ENCODE measurements around the gene ACTL7B.

Gene ACTL7B

DNA sequence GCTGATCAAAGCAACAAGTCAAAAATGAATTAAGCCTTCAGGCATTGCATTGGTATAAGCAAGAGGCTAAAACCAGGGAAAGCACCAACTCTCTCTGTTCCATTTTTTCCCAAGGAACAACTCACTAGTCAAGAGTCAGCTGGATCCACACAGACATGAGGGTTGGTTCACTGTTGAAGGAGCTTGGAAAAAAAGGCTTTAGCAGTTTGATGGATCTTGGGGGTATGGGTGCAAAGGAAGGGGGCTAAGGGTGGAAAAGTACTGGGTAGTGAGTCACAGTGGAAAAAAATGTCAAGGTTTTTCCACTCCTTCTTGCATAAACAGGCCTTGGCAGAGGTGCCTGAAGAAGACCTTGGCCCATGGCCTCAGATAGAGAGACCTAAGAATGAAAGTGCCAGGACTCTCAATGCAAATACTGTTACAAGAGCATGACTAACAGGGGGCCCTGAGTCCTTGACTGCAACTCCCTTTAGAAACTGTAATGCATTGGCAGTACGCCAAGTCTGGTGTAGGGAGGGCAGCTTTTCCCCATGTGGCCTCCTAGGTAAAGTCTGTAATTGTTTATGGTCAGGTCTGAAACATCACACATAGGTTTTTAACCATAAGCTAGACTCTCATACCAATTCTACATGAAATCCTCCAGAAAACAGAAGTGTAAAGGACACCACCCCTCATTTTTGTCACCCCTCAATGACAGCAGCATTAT is 30.0 kb upstream of the ACTL7B start:
- H3K27me3 ChIP-seq (ENCODE audit: control insufficient read depth in 1 of 2, insufficient read depth in 2 of 2, low read length in 2 of 2) = no peaks in the 10 kb centered on the region
- H3K36me3 ChIP-seq (ENCODE audit: insufficient read depth, low read length) = peaks cover 58% of the 10 kb centered on the region
- no peaks in the 10 kb centered on the region for H3K9me3 ChIP-seq (ENCODE audit: low read length)
- H3K4me3 ChIP-seq (ENCODE audit: low read depth in 1 of 2, low read length in 2 of 2) = no peak overlapping the region
- H3K4me1 ChIP-seq (ENCODE audit: insufficient read depth, low read length) = no peaks in the 10 kb centered on the region
- H3K27ac ChIP-seq (ENCODE audit: low read depth, low read length) = no peak overlapping the region
- no peak overlapping the region for H3K9ac ChIP-seq (ENCODE audit: low read length)

GRCh38 chr9:108884701-108885100 is 28.9 kb upstream of the ACTL7B start:
- H3K9ac ChIP-seq (ENCODE audit: low read length) = no peak overlapping the region
- H3K27me3 ChIP-seq (ENCODE audit: control insufficient read depth in 1 of 2, insufficient read depth in 2 of 2, low read length in 2 of 2) = no peaks in the 10 kb centered on the region
- H3K36me3 ChIP-seq (ENCODE audit: insufficient read depth, low read length) = peaks cover 58% of the 10 kb centered on the region
- no peaks in the 10 kb centered on the region for H3K9me3 ChIP-seq (ENCODE audit: low read length)
- H3K4me1 ChIP-seq (ENCODE audit: insufficient read depth, low read length) = no peaks in the 10 kb centered on the region
- no peak overlapping the region for H3K27ac ChIP-seq (ENCODE audit: low read depth, low read length)
- no peak overlapping the region for H3K4me3 ChIP-seq (ENCODE audit: low read depth in 1 of 2, low read length in 2 of 2)

DNA sequence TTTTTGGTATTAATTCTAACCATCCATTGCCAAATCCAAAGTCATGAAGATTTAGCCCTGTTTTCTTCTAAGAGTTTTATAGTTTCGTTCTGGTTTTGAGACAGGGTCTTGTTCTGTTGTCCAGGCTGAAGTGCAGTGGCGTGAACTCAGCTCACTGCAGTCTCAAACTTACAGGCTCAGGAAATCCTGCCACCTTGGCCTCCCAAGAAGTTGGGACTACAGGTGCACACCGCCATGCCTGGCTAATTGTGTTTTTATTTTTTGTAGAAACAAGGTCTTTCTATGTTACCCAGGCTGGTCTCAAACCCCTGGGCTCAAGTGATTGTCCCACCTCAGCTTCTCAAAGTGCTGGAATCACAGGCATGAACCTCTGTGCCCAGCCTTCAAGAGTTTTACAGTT is 27.3 kb upstream of the ACTL7B start:
- Histone ChIP-seq H3K36me3 (ENCODE audit: insufficient read depth, low read length) (peaks cover 61% of the 10 kb centered on the region), H3K9me3 (ENCODE audit: low read length) (no peaks in the 10 kb centered on the region), H3K4me1 (ENCODE audit: insufficient read depth, low read length) (no peaks in the 10 kb centered on the region), H3K27ac (ENCODE audit: low read depth, low read length) (no peak overlapping the region), H3K27me3 (ENCODE audit: control insufficient read depth in 1 of 2, insufficient read depth in 2 of 2, low read length in 2 of 2) (no peaks in the 10 kb centered on the region), H3K4me3 (ENCODE audit: low read depth in 1 of 2, low read length in 2 of 2) (no peak overlapping the region), H3K9ac (ENCODE audit: low read length) (no peak overlapping the region)

GRCh38 chr9:108882052-108882888 is 26.5 kb upstream of the ACTL7B start:
- no peaks in the 10 kb centered on the region for H3K9me3 ChIP-seq (ENCODE audit: low read length)
- no peak overlapping the region for H3K9ac ChIP-seq (ENCODE audit: low read length)
- no peak overlapping the region for H3K27ac ChIP-seq (ENCODE audit: low read depth, low read length)
- peaks cover 62% of the 10 kb centered on the region for H3K36me3 ChIP-seq (ENCODE audit: insufficient read depth, low read length)
- no peaks in the 10 kb centered on the region for H3K27me3 ChIP-seq (ENCODE audit: control insufficient read depth in 1 of 2, insufficient read depth in 2 of 2, low read length in 2 of 2)
- H3K4me1 ChIP-seq (ENCODE audit: insufficient read depth, low read length) = no peaks in the 10 kb centered on the region
- H3K4me3 ChIP-seq (ENCODE audit: low read depth in 1 of 2, low read length in 2 of 2) = no peak overlapping the region

- Histone ChIP-seq H3K27ac (ENCODE audit: low read depth, low read length) (no peak overlapping the region), H3K27me3 (ENCODE audit: control insufficient read depth in 1 of 2, insufficient read depth in 2 of 2, low read length in 2 of 2) (no peaks in the 10 kb centered on the region), H3K4me1 (ENCODE audit: insufficient read depth, low read length) (no peaks in the 10 kb centered on the region), H3K9ac (ENCODE audit: low read length) (no peak overlapping the region), H3K36me3 (ENCODE audit: insufficient read depth, low read length) (peaks cover 70% of the 10 kb centered on the region), H3K4me3 (ENCODE audit: low read depth in 1 of 2, low read length in 2 of 2) (no peak overlapping the region), H3K9me3 (ENCODE audit: low read length) (no peaks in the 10 kb centered on the region)
Observed at GRCh38 chr9:108880738-108881316, 25.0 kb upstream of the ACTL7B start.

DNA sequence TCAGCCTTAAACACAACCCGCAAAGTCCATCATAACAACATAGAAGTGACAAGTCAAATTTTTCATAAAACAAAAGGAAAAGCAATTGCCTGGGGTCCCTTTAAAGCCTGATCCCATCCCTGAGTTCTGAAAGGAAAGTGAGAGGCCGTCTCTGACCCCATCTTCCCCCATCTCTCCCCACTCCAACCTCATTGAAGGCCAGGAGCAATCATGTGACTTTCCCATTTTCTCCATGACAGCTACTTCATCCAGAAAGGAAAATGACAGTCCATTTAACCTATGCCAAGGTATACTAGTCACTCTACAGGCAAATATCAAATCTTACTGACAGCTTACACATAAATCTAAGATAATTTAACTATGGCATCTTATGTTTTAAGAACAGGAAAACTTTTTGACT is 21.7 kb upstream of the ACTL7B start:
- H3K36me3 ChIP-seq (ENCODE audit: insufficient read depth, low read length) = peaks cover 92% of the 10 kb centered on the region
- H3K4me3 ChIP-seq (ENCODE audit: low read depth in 1 of 2, low read length in 2 of 2) = no peak overlapping the region
- H3K27me3 ChIP-seq (ENCODE audit: control insufficient read depth in 1 of 2, insufficient read depth in 2 of 2, low read length in 2 of 2) = no peaks in the 10 kb centered on the region
- H3K4me1 ChIP-seq (ENCODE audit: insufficient read depth, low read length) = no peaks in the 10 kb centered on the region
- no peaks in the 10 kb centered on the region for H3K9me3 ChIP-seq (ENCODE audit: low read length)
- H3K9ac ChIP-seq (ENCODE audit: low read length) = no peak overlapping the region
- H3K27ac ChIP-seq (ENCODE audit: low read depth, low read length) = no peak overlapping the region

DNA sequence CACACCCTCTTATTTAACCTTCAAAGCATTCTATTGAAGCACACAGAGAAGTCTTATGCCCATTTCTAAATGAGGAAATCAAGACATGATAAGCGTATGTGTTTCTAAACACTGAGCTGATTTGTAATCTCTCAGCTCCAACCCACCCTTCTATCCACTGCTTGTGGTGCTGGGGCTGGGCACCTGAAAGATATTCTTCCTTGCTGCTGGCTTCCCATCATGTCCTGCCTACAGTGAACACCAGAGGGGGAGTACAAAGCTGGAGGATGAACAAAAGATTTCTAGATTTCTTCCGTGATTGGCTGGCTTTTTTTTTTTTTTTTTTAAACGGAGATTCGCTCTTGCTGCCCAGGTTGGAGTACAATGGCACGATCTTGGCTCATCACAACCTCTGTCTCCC is 20.6 kb upstream of the ACTL7B start:
- Histone ChIP-seq H3K9me3 (ENCODE audit: low read length) (no peaks in the 10 kb centered on the region), H3K27me3 (ENCODE audit: control insufficient read depth in 1 of 2, insufficient read depth in 2 of 2, low read length in 2 of 2) (no peaks in the 10 kb centered on the region), H3K36me3 (ENCODE audit: insufficient read depth, low read length) (peaks cover 82% of the 10 kb centered on the region), H3K27ac (ENCODE audit: low read depth, low read length) (no peak overlapping the region), H3K4me1 (ENCODE audit: insufficient read depth, low read length) (no peaks in the 10 kb centered on the region), H3K4me3 (ENCODE audit: low read depth in 1 of 2, low read length in 2 of 2) (no peak overlapping the region), H3K9ac (ENCODE audit: low read length) (no peak overlapping the region)

DNA sequence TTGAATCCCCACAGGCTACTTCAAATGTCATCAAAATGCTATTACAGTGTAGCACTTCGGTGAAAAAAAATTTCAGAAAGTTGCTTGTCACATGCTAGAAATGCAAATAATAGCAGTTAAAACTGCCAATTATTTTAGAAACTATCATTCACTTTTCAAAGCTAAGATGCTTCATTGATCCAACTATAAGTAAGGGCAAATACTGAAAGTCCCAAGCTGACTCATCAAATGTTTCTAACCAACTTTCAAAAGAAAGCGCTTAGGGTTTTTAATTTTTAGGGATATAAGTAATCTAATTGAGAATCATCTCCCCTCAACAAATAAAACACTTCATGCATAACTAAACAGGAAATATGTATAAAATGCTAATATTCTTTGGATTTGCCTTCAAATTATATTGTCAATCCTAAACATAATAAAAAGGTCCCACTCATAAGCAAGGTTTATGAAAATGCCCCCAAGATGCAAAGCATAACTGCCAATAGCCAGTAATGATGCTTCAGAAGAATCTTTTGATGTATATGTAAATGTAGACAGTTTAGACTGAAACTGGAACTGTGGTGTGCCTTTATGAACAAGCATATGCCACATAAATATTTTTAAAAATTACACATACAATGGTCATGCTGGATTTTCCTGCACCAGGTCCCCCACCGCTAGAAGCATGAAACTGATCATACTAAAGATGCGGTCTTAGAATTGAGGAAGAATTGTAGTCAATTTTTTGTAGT is 18.4 kb upstream of the ACTL7B start:
- no peaks in the 10 kb centered on the region for H3K4me1 ChIP-seq (ENCODE audit: insufficient read depth, low read length)
- H3K27me3 ChIP-seq (ENCODE audit: control insufficient read depth in 1 of 2, insufficient read depth in 2 of 2, low read length in 2 of 2) = no peaks in the 10 kb centered on the region
- H3K36me3 ChIP-seq (ENCODE audit: insufficient read depth, low read length) = peaks cover 67% of the 10 kb centered on the region
- H3K27ac ChIP-seq (ENCODE audit: low read depth, low read length) = no peak overlapping the region
- no peaks in the 10 kb centered on the region for H3K9me3 ChIP-seq (ENCODE audit: low read length)
- H3K4me3 ChIP-seq (ENCODE audit: low read depth in 1 of 2, low read length in 2 of 2) = no peak overlapping the region
- no peak overlapping the region for H3K9ac ChIP-seq (ENCODE audit: low read length)

- no peak overlapping the region for H3K4me3 ChIP-seq (ENCODE audit: low read depth in 1 of 2, low read length in 2 of 2)
- no peaks in the 10 kb centered on the region for H3K4me1 ChIP-seq (ENCODE audit: insufficient read depth, low read length)
- H3K27ac ChIP-seq (ENCODE audit: low read depth, low read length) = no peak overlapping the region
- no peaks in the 10 kb centered on the region for H3K9me3 ChIP-seq (ENCODE audit: low read length)
- peaks cover 24% of the 10 kb centered on the region for H3K36me3 ChIP-seq (ENCODE audit: insufficient read depth, low read length)
- H3K27me3 ChIP-seq (ENCODE audit: control insufficient read depth in 1 of 2, insufficient read depth in 2 of 2, low read length in 2 of 2) = no peaks in the 10 kb centered on the region
- no peak overlapping the region for H3K9ac ChIP-seq (ENCODE audit: low read length)
Observed at GRCh38 chr9:108869092-108869725, 13.4 kb upstream of the ACTL7B start.

DNA sequence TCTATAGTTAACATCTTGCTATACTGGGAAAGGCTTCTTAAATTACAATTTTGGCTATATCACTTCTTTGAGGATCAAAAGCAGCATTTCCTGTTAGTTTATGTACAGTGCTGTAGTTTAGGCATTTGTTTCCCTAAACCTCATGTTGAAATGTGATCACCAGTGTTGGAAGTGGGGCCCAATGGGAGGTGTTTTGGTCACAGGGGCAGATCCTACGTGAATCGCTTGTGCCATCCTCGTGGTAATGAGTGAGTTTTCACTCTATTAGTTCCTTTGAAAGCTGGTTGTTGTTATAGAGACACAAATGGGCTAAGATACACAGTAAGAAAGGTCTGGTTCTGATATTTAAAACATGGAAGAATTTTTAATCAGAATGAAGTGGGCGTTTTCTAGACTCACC is 12.0 kb upstream of the ACTL7B start:
- no peaks in the 10 kb centered on the region for H3K9me3 ChIP-seq (ENCODE audit: low read length)
- peaks cover 13% of the 10 kb centered on the region for H3K36me3 ChIP-seq (ENCODE audit: insufficient read depth, low read length)
- no peaks in the 10 kb centered on the region for H3K4me1 ChIP-seq (ENCODE audit: insufficient read depth, low read length)
- H3K27ac ChIP-seq (ENCODE audit: low read depth, low read length) = no peak overlapping the region
- no peak overlapping the region for H3K4me3 ChIP-seq (ENCODE audit: low read depth in 1 of 2, low read length in 2 of 2)
- no peaks in the 10 kb centered on the region for H3K27me3 ChIP-seq (ENCODE audit: control insufficient read depth in 1 of 2, insufficient read depth in 2 of 2, low read length in 2 of 2)
- H3K9ac ChIP-seq (ENCODE audit: low read length) = no peak overlapping the region

- Histone ChIP-seq H3K9me3 (ENCODE audit: low read length) (no peaks in the 10 kb centered on the region), H3K4me1 (ENCODE audit: insufficient read depth, low read length) (no peaks in the 10 kb centered on the region), H3K27ac (ENCODE audit: low read depth, low read length) (no peak overlapping the region), H3K36me3 (ENCODE audit: insufficient read depth, low read length) (peaks cover 13% of the 10 kb centered on the region), H3K27me3 (ENCODE audit: control insufficient read depth in 1 of 2, insufficient read depth in 2 of 2, low read length in 2 of 2) (no peaks in the 10 kb centered on the region), H3K4me3 (ENCODE audit: low read depth in 1 of 2, low read length in 2 of 2) (no peak overlapping the region), H3K9ac (ENCODE audit: low read length) (no peak overlapping the region)
Observed at GRCh38 chr9:108867116-108867515, 11.3 kb upstream of the ACTL7B start.
